Heart left ventricle (tissue), 16 donors: ENCODE measurements around the gene ASRGL1. TPM values are rescaled to one million over a fixed set of nuclear protein-coding genes. Genes with fewer than 3 reads are reported as not detected.

Experiments used
- ATAC-seq, 4 donors: fragments of 200-7000 bp; cut with Tn5 transposase; one replicate each; pipeline ENCODE4 v1.9.1; 2020 to 2022; ENCODE audit warnings: moderate library complexity in 4 of 4, mild to moderate bottlenecking in 3 of 4, moderate number of reproducible peaks in 1 of 4
- DNase-seq, 5 donors: peaks; one replicate each; pipeline ENCODE4 v3.0.0-alpha.2; 2020
- H3K27ac ChIP-seq, 12 donors: fragments of 200-600 bp; sonication (generic) in 4 of 12; one replicate each; pipeline versions ENCODE4 v1.5.0 to v1.8.0; 2016 to 2022; ENCODE audit warnings: mild to moderate bottlenecking in 2 of 12
- H3K27me3 ChIP-seq, 9 donors: fragments of 200-600 bp; sonication (generic) in 2 of 9; one replicate each; pipeline versions ENCODE4 v1.5.1 to v1.8.0; 2016 to 2022; ENCODE audit warnings: mild to moderate bottlenecking in 3 of 9
- H3K36me3 ChIP-seq, 9 donors: fragments of 200-600 bp; sonication (generic) in 2 of 9; one replicate each; pipeline versions ENCODE4 v1.5.0 to v1.8.0; 2018 to 2022; ENCODE audit warnings: mild to moderate bottlenecking in 2 of 9
- H3K4me1 ChIP-seq, 12 donors: fragments of 200-600 bp; sonication (generic) in 4 of 12; one replicate each; pipeline versions ENCODE4 v1.5.0 to v1.8.0; 2016 to 2022; ENCODE audit warnings: mild to moderate bottlenecking in 3 of 12
- H3K4me3 ChIP-seq, 12 donors: fragments of 200-600 bp; sonication (generic) in 4 of 12; one replicate each; pipeline versions ENCODE4 v1.5.0 to v1.8.0; 2017 to 2022; ENCODE audit warnings: mild to moderate bottlenecking in 9 of 12, moderate library complexity in 4 of 12
- H3K9me3 ChIP-seq, 12 donors: fragments of 200-600 bp; sonication (generic) in 4 of 12; one replicate each; pipeline versions ENCODE4 v1.5.0 to v1.8.0; 2016 to 2022; ENCODE audit warnings: mild to moderate bottlenecking in 1 of 12
- POLR2A ChIP-seq, 2 donors: fragments of 450-650 bp; IDR thresholded peaks; one replicate each; pipeline ENCODE4 v1.6.1; 2017; ENCODE audit warnings: antibody characterized with exemption in 2 of 2, mild to moderate bottlenecking in 2 of 2, moderate library complexity in 2 of 2
- WGBS, 4 donors: extraction: QIAGEN DNeasy Blood & Tissue Kit in 2 of 4; methylation state at CpG; one replicate each; pipeline versions ENCODE4 v1.1.5 to v1.1.7; 2013 to 2018; 5-methylcytosine and 5-hydroxymethylcytosine counted together
- intact Hi-C, 10 donors: fragments of 100-400 bp; cut with DNase I; formaldehyde crosslinking; loops; one replicate each; pipeline versions ENCODE4 v1.11.1 to v1.14.2; 2022
- polyA plus RNA-seq, 2 donors: library from polyadenylated mRNA; stranded (reverse); fragments of 200-250 nt; gene quantifications; one replicate each; pipeline ENCODE4 v1.2.3, GENCODE V29; 2013
- total RNA-seq, 9 donors: library from RNA; depleted of rRNA in 2 of 9; stranded (reverse); fragments of >200 nt in 2 of 9; fragmentation: NEBNext Ultra II Directional in 3 of 9; extraction: Animal tissue kit (Norgen Biotek cat#: 25700) in 3 of 9; gene quantifications; one replicate each; pipeline versions ENCODE4 v1.1.0 to v1.2.4, GENCODE V29; 2016 to 2023
- TF ChIP-seq, protein P1 (sequence below), 12 donors: fragments of 200-600 bp; sonication (generic) in 4 of 12; IDR thresholded peaks; one replicate each; pipeline versions ENCODE4 v1.5.0 to v1.8.0; 2018 to 2022; ENCODE audit warnings: antibody characterized with exemption in 12 of 12, mild to moderate bottlenecking in 5 of 12
- donor health status: ischemic (EF 13 %, LVEDD 7.1; RV severe dilation, severe dysfunction).
- donor health status: healthy with polysubstance abuse.
- donor health status: DM: no; HTN: yes; CAD: no.
- donor health status: DM: no; HTN: no; CAD: no.
- donor health status: ischemic (EF 25% LVEDD 6.9; RV normal size, moderate dysfunction).
- donor health status: ischemic (EF 25% LVEDD 5.7; RV mildly dilated, moderate dysfunction).
- donor health status: healthy.
- donor health status: DM: yes; HTN: yes; CAD: no.
- donor health status: ischemic (EF 35%, LVEDD 5.7; RV mildly dilated, moderate dysfunction).
- donor health status: nonischemic (EF 11% LVEDD 7.7; RV severe dilation, severe dysfunction).
- donor health status: DM: yes; HTN: yes; CAD: no.
- donor health status: PGD.
- donor health status: ischemic (EF 29% LVEDD 5.4; RV normal size, mild dysfunction).
- donor health status: nonischemic (EF 23%, LVEDD 6.1; RV moderate dilation, normal function).

The ASRGL1 gene
- total and polyA plus RNA-seq, 11 donors = 1.4 to 13.2 (median 3.2) TPM

DNA sequence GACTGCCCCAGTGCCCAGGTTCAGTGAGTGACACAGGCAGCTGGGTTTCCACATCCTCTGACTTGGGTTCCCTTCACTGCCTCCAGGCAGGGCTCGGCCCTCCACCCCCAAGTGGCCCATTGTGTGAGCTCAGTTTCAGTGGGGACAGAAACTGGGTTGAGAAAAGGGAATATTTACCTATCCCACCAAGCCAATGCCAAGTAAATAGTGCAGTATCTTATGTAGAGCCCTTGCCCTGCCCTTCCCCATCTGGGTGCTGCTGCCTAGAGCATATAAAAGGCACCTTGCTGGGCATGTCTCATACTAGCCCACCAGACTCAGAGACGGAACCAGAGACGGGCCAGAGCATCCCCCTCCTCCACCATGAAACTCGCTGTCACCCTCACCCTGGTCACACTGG is 81.5 kb downstream of the ASRGL1 start, which contains the start of gene SCGB1A1:
Gene SCGB1A1, plus strand, starts transcription at position 301 of the 400 bp plus-strand sequence. Its CDS starts 63 bp downstream, at position 364.
- H3K27me3 ChIP-seq = no peaks in the 10 kb centered on the region
- TF ChIP-seq POLR2A (IDR thresholded peaks at IDR 0.05) = no peak
- TF ChIP-seq, protein P1, sequence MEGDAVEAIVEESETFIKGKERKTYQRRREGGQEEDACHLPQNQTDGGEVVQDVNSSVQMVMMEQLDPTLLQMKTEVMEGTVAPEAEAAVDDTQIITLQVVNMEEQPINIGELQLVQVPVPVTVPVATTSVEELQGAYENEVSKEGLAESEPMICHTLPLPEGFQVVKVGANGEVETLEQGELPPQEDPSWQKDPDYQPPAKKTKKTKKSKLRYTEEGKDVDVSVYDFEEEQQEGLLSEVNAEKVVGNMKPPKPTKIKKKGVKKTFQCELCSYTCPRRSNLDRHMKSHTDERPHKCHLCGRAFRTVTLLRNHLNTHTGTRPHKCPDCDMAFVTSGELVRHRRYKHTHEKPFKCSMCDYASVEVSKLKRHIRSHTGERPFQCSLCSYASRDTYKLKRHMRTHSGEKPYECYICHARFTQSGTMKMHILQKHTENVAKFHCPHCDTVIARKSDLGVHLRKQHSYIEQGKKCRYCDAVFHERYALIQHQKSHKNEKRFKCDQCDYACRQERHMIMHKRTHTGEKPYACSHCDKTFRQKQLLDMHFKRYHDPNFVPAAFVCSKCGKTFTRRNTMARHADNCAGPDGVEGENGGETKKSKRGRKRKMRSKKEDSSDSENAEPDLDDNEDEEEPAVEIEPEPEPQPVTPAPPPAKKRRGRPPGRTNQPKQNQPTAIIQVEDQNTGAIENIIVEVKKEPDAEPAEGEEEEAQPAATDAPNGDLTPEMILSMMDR (IDR thresholded peaks at IDR 0.05) = no peak
- WGBS, 4 donors = 75 to 95% (median 85%) methylated on average over 4 of the region's 4 CpGs
- H3K27ac ChIP-seq = peak within 1 kb of the TSS in 9 of 12 donors; percentile 31 to 77 (median 59)
- ATAC-seq (no peak), DNase-seq (no peak)
- peaks cover 0 to 14% (median 6%) of the 10 kb centered on the region in 12 donors for H3K4me1 ChIP-seq
- no peaks in the 10 kb centered on the region for H3K9me3 ChIP-seq
- no peaks in the 10 kb centered on the region for H3K36me3 ChIP-seq
- H3K4me3 ChIP-seq = peak within 1 kb of the TSS in 1 of 12 donors; percentile 7
- intact Hi-C loops = no loop called here

DNA sequence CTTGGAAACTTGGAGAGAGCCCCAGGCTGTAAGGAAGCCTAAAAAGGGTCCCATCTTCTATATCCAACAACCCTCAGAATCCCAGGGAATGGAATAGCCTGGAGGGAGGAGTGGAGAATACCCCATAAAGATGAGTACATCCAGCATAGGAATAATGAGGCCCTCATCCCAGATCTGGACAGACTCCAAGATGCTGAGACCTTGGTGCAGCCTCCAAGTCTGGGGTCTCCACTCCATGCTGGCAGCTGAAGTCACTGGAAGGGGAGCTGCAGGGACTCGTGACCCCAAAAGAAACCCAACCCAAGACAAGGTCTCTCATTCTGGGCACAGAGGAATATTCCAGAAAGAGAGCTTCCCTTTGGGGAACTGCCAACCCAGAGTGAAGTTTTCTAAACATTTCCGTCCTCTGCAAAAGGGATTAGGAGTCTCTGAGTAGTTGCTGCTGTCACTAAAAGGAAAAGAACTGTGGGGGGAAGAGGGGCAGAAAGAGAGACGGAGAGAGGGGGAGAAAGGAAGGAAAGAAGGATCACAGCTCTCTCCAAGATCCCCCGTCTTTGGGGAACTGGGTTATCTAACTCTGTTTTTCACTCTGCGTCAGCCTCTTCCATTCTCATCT is 82.2 kb downstream of the ASRGL1 start:
- Histone ChIP-seq H3K9me3 (no peaks in the 10 kb centered on the region), H3K4me3 (peak overlapping the region in 1 of 12 donors; percentile 7), H3K36me3 (no peaks in the 10 kb centered on the region), H3K27ac (peak overlapping the region in 9 of 12 donors; percentile 31 to 77 (median 59)), H3K27me3 (no peaks in the 10 kb centered on the region), H3K4me1 (peaks cover 0 to 15% (median 6%) of the 10 kb centered on the region in 12 donors)
- peak in 3 of 4 donors; percentile 17 to 27 (median 26) for ATAC-seq
- no peak for DNase-seq
- intact Hi-C loops = no loop called here
- WGBS, 4 donors = 43 to 56% (median 44%) methylated on average over 4 to 5 of the region's 5 CpGs
- TF ChIP-seq POLR2A (IDR thresholded peaks at IDR 0.05) = no peak
- TF ChIP-seq, protein P1 (IDR thresholded peaks at IDR 0.05) = no peak

DNA sequence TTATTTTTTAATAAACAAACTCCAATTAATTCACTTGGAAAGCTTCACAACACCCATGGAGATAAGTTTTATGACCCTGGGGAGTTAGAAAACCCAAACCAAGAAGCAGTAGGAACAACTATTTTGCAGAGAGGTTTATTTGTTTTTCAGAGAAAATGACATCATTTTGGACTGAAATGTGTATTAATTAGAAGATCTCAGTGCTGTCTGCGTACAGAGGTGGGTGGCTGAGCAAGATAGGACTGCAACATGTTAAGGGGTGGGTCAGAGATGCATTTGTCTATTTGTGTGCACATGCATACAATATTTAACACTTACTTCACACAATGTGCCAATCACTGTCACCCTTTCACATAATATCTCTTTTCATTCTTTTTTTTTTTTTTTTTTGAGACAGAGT is 82.7 kb downstream of the ASRGL1 start:
- ATAC-seq = no peak
- Histone ChIP-seq H3K9me3 (no peaks in the 10 kb centered on the region), H3K36me3 (no peaks in the 10 kb centered on the region), H3K27me3 (no peaks in the 10 kb centered on the region), H3K4me3 (peak overlapping the region in 1 of 12 donors; percentile 7), H3K4me1 (peaks cover 0 to 18% (median 7%) of the 10 kb centered on the region in 12 donors), H3K27ac (peak overlapping the region in 8 of 12 donors; percentile 31 to 77 (median 60))
- intact Hi-C loops = loop anchor here in 7 of 10 donors (5.0 kb wide), 3 partner anchors 122 to 142 kb away; no protein-coding TSS in a partner anchor
- TF ChIP-seq, protein P1 (IDR thresholded peaks at IDR 0.05) = no peak
- TF ChIP-seq POLR2A (IDR thresholded peaks at IDR 0.05) = no peak
- whole genome bisulfite sequencing, 4 donors = 53 to 71% (median 63%) methylated on average over 1 of the region's 1 CpG
- no peak for DNase-seq

DNA sequence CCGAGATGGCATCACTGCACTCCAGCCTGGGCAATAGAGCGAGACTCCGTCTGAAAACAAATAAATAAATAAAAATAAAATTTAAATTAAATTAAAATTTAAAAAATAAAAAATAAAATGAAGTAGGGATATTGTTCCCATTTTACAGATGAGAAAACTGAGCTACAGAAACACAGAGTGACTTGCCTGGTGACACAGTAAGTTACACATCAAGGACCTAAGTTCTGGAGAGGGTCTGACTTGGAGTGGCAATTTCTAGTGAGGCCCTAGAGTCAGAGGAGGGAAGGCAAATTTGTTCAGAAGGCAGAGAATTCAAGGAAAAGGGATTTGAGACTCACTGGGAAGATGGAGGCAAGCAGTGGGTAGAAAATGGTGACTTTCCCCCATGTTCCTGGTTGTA is 83.6 kb downstream of the ASRGL1 start:
- H3K4me3 ChIP-seq = no peak overlapping the region
- ATAC-seq = no peak
- no peaks in the 10 kb centered on the region for H3K36me3 ChIP-seq
- no peak for TF ChIP-seq POLR2A (IDR thresholded peaks at IDR 0.05)
- TF ChIP-seq, protein P1 (IDR thresholded peaks at IDR 0.05) = no peak
- WGBS, 4 donors = 97% methylated on average over 3 of the region's 3 CpGs
- H3K27ac ChIP-seq = no peak overlapping the region
- DNase-seq = no peak
- no peaks in the 10 kb centered on the region for H3K27me3 ChIP-seq
- intact Hi-C loops = loop anchor here in 7 of 10 donors (5.0 kb wide), 3 partner anchors 121 to 141 kb away; no protein-coding TSS in a partner anchor
- peaks cover 0 to 18% (median 7%) of the 10 kb centered on the region in 12 donors for H3K4me1 ChIP-seq
- H3K9me3 ChIP-seq = no peaks in the 10 kb centered on the region
